ENCODE results near the gene IL1RL2.

Gene IL1RL2

GRCh38 chr2:102158011-102158755, 28.6 kb upstream of the IL1RL2 start:
- no peak for DNase-seq (ENCODE audit: low spot score)
- Histone ChIP-seq H3K4me3 (no peak overlapping the region), H3K27ac (no peak overlapping the region)
- TF ChIP-seq CTCF (IDR thresholded peaks at IDR 0.05): no peak

- TF ChIP-seq CTCF (IDR thresholded peaks at IDR 0.05): no peak
- DNase-seq (ENCODE audit: low spot score): no peak
- H3K4me3 ChIP-seq: no peak overlapping the region
- H3K27ac ChIP-seq: no peak overlapping the region
These were observed 27.5 kb upstream of the IL1RL2 start for GRCh38 chr2:102159295-102159694.

GRCh38 chr2:102166189-102166845, 20.5 kb upstream of the IL1RL2 start:
- Histone ChIP-seq H3K27ac (no peak overlapping the region), H3K4me3 (no peak overlapping the region)
- DNase-seq (ENCODE audit: low spot score): no peak
- peak; percentile 34 for TF ChIP-seq CTCF (IDR thresholded peaks at IDR 0.05)

GRCh38 chr2:102168026-102168771, 18.6 kb upstream of the IL1RL2 start:
- TF ChIP-seq CTCF (IDR thresholded peaks at IDR 0.05): no peak
- no peak overlapping the region for H3K4me3 ChIP-seq
- H3K27ac ChIP-seq: no peak overlapping the region
- no peak for DNase-seq (ENCODE audit: low spot score)

- Histone ChIP-seq H3K4me3 (no peak overlapping the region), H3K27ac (no peak overlapping the region)
- no peak for TF ChIP-seq CTCF (IDR thresholded peaks at IDR 0.05)
- DNase-seq (ENCODE audit: low spot score): no peak
These were observed 14.9 kb upstream of the IL1RL2 start for GRCh38 chr2:102171946-102172345.

- Histone ChIP-seq H3K4me3 (no peak overlapping the region), H3K27ac (no peak overlapping the region)
- TF ChIP-seq CTCF (IDR thresholded peaks at IDR 0.05): no peak
- no peak for DNase-seq (ENCODE audit: low spot score)
These were observed 14.1 kb upstream of the IL1RL2 start for GRCh38 chr2:102172745-102173144.
